Measurements from ENCODE around the gene ARRDC4.

DNA sequence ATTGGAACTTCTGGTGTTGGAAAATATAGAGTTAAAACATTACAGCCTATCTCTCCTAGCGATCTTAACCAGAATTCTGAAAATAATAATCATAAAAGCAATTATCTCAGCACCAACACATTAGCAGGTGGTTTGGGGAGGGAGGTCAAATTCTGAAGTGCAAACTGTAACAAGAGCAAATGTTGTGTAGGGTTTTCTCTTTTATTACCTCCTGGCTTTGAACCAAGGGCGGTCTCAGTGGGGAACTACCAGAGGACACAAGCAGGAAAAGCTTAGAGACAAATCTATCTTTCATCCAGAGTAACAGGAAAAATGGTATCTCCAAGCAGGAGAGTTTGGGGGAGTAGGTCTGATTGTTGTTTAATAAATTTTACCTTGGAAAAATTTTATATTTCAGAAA lies 5.5 kb upstream of the ARRDC4 start:
- no peak for TF ChIP-seq POLR2A (IDR thresholded peaks at IDR 0.05)
- TF ChIP-seq, protein P1, sequence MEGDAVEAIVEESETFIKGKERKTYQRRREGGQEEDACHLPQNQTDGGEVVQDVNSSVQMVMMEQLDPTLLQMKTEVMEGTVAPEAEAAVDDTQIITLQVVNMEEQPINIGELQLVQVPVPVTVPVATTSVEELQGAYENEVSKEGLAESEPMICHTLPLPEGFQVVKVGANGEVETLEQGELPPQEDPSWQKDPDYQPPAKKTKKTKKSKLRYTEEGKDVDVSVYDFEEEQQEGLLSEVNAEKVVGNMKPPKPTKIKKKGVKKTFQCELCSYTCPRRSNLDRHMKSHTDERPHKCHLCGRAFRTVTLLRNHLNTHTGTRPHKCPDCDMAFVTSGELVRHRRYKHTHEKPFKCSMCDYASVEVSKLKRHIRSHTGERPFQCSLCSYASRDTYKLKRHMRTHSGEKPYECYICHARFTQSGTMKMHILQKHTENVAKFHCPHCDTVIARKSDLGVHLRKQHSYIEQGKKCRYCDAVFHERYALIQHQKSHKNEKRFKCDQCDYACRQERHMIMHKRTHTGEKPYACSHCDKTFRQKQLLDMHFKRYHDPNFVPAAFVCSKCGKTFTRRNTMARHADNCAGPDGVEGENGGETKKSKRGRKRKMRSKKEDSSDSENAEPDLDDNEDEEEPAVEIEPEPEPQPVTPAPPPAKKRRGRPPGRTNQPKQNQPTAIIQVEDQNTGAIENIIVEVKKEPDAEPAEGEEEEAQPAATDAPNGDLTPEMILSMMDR (IDR thresholded peaks at IDR 0.05), result no peak

Data from uterus (tissue), 2 donors.